ENCODE data around the gene RUNX3. TPM values are rescaled to one million over a fixed set of nuclear protein-coding genes. Genes with fewer than 3 reads are reported as not detected.
A peak's percentile ranks its signal among the peaks of the same experiment; 100 is the strongest.
"Not testable (repeated sequence)": the region's sequence is repeated elsewhere in the genome, so short reads cannot be mapped to it uniquely, and the experiment has no call there.

The RUNX3 gene
- total and polyA plus RNA-seq, 2 donors from 2014 or later, result 0.47 to 7.9 TPM

DNA sequence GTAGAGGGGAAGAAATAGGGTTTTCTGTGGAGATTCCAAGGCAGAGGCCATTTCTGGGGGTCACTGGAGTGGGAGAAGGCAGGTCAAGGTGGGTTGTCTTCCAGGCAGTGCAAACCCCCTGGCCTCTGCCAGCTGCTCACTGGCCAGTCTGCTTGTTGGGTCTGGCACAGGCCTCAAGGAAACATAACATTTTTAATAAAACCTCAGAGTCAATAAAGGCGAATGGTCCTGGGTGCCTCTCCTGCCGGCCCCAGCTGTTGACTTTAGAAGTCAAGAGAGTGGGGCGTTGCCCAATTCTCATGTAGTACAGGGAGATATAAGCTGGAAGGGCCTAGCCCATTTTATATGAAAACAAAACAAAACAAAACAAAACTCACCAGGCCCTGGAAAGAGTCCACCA, 36.6 kb downstream of the RUNX3 start:
- Histone ChIP-seq H3K4me3 (ENCODE audit: low read length in 3 of 3) (no peak overlapping the region), H3K9me3 (ENCODE audit: control insufficient read depth in 2 of 3, insufficient read depth in 1 of 3, low read length in 3 of 3) (no peaks in the 10 kb centered on the region), H3K4me1 (ENCODE audit: control insufficient read depth in 2 of 3, insufficient read depth in 2 of 3, low read depth in 1 of 3, low read length in 3 of 3) (no peaks in the 10 kb centered on the region), H3K27me3 (ENCODE audit: control insufficient read depth, insufficient read depth, low read length) (no peaks in the 10 kb centered on the region), H3K36me3 (ENCODE audit: control insufficient read depth in 2 of 3, insufficient read depth in 3 of 3, low read length in 3 of 3) (no peaks in the 10 kb centered on the region), H3K27ac (ENCODE audit: low read depth in 2 of 2, low read length in 2 of 2) (no peak overlapping the region), H3K9ac (ENCODE audit: low read length in 3 of 3) (no peak overlapping the region)
- intact Hi-C loops (cut with DNase I), result no loop called here
- FAIRE-seq, result no peak
- DNase-seq, result no peak
- TF ChIP-seq CTCF (IDR thresholded peaks at IDR 0.05; ENCODE audit: borderline replicate concordance, extremely low read depth, insufficient read depth), result no peak

GRCh38 chr1:24892188-24893153, 37.6 kb downstream of the RUNX3 start:
- FAIRE-seq, result no peak
- no peak for TF ChIP-seq CTCF (IDR thresholded peaks at IDR 0.05; ENCODE audit: borderline replicate concordance, extremely low read depth, insufficient read depth)
- H3K9me3 ChIP-seq (ENCODE audit: control insufficient read depth in 2 of 3, insufficient read depth in 1 of 3, low read length in 3 of 3), result no peaks in the 10 kb centered on the region
- intact Hi-C loops (cut with DNase I), result no loop called here
- no peak for DNase-seq
- no peak overlapping the region for H3K4me3 ChIP-seq (ENCODE audit: low read length in 3 of 3)
- no peak overlapping the region for H3K27ac ChIP-seq (ENCODE audit: low read depth in 2 of 2, low read length in 2 of 2)
- no peaks in the 10 kb centered on the region for H3K27me3 ChIP-seq (ENCODE audit: control insufficient read depth, insufficient read depth, low read length)
- H3K9ac ChIP-seq (ENCODE audit: low read length in 3 of 3), result no peak overlapping the region
- no peaks in the 10 kb centered on the region for H3K36me3 ChIP-seq (ENCODE audit: control insufficient read depth in 2 of 3, insufficient read depth in 3 of 3, low read length in 3 of 3)
- no peaks in the 10 kb centered on the region for H3K4me1 ChIP-seq (ENCODE audit: control insufficient read depth in 2 of 3, insufficient read depth in 2 of 3, low read depth in 1 of 3, low read length in 3 of 3)

- FAIRE-seq; H3K9me3 ChIP-seq (ENCODE audit: control insufficient read depth in 2 of 3, insufficient read depth in 1 of 3, low read length in 3 of 3); H3K27ac ChIP-seq (ENCODE audit: low read depth in 2 of 2, low read length in 2 of 2); H3K4me3 ChIP-seq (ENCODE audit: low read length in 3 of 3); H3K4me1 ChIP-seq (ENCODE audit: control insufficient read depth in 2 of 3, insufficient read depth in 2 of 3, low read depth in 1 of 3, low read length in 3 of 3); H3K9ac ChIP-seq (ENCODE audit: low read length in 3 of 3); H3K36me3 ChIP-seq (ENCODE audit: control insufficient read depth in 2 of 3, insufficient read depth in 3 of 3, low read length in 3 of 3); intact Hi-C loops (cut with DNase I); DNase-seq; H3K27me3 ChIP-seq (ENCODE audit: control insufficient read depth, insufficient read depth, low read length): not testable (repeated sequence)
These were observed 38.7 kb downstream of the RUNX3 start for GRCh38 chr1:24891367-24891766.

GRCh38 chr1:24890887-24891286, 39.2 kb downstream of the RUNX3 start:
- H3K9me3 ChIP-seq (ENCODE audit: control insufficient read depth in 2 of 3, insufficient read depth in 1 of 3, low read length in 3 of 3), result no peaks in the 10 kb centered on the region
- intact Hi-C loops (cut with DNase I), result no loop called here
- DNase-seq (peak in 1 of 5 donors; percentile 1), FAIRE-seq (no peak)
- no peak overlapping the region for H3K9ac ChIP-seq (ENCODE audit: low read length in 3 of 3)
- H3K4me3 ChIP-seq (ENCODE audit: low read length in 3 of 3), result no peak overlapping the region
- H3K27me3 ChIP-seq (ENCODE audit: control insufficient read depth, insufficient read depth, low read length), result no peaks in the 10 kb centered on the region
- no peaks in the 10 kb centered on the region for H3K4me1 ChIP-seq (ENCODE audit: control insufficient read depth in 2 of 3, insufficient read depth in 2 of 3, low read depth in 1 of 3, low read length in 3 of 3)
- H3K36me3 ChIP-seq (ENCODE audit: control insufficient read depth in 2 of 3, insufficient read depth in 3 of 3, low read length in 3 of 3), result no peaks in the 10 kb centered on the region
- no peak overlapping the region for H3K27ac ChIP-seq (ENCODE audit: low read depth in 2 of 2, low read length in 2 of 2)
- TF ChIP-seq CTCF (IDR thresholded peaks at IDR 0.05; ENCODE audit: borderline replicate concordance, extremely low read depth, insufficient read depth), result no peak
